ENCODE measurements around the gene SMARCE1. TPM values are rescaled to one million over a fixed set of nuclear protein-coding genes. Genes with fewer than 3 reads are reported as not detected.

SMARCE1 gene
- total RNA-seq, 1 donor from 2014 or later: 89.5 TPM

DNA sequence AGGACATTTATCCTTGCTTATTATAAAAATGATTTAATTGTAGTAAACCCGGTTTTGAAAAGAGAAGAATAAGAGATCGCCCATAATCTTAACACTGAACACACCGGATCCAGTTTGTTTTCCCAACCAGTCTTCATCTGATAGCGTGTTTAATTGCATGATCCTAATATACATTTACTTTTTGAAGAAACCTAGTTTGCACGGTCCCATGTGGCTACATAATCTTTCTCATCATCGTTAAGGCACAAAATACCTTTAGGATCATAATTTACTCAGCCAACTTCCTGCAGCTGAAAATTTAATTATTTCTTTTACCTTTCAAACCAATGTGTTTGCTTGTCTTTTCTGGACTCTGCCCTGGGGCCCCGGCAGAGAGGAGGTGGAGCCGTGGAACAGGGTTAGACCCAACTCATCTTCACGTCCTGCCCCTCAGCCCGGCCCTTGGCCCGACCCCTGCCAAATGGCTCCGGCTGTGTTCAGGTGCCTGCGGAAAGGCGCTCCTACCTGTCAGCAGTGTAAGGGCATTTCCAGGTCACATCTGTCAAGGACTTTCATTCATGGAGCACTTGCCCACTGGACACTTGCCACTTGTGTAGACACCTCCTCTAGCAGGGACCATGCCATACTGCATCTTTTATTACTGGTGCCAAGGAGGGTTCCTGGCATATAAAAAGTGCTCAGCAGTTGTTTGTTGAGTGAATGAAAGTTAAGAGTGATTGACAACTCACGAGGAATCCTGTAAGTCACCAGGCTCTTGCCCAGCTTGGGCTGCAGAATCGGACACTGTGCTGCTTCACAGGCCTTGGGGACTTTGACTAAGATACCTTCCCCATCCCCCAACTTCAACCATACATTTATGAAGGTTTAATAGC is 28.6 kb downstream of the SMARCE1 start:
- no peaks in the 10 kb centered on the region for H4K20me1 ChIP-seq (ENCODE audit: insufficient read depth, low read length)

DNA sequence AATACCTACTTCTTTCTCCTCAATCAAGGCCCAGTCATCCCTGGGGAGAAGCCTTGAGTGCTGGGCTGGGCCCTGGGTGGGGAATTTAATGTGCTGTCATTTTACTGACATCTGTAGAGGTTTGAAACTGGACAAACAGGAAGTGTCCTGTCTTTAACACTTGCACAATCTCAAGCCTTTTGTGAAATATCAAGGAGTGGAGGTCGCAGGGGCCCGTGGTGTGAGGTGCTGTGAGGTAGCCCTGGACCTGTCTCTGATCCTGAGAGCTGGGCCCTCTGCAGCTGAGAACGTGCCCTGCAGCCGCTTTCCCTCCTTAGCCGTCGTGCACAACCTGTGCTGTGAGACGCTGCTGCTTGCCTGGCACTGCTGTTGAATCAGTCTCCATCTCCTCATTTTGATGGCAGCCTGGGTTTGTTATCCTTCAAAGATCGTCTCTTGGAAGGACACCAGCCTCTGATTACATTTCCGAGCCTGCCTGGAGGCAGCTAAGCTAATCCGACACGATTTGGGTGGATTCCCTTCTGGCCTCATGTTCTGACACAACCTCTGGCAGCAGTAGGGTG is 29.9 kb downstream of the SMARCE1 start:
- DNase-seq (ENCODE audit: low read depth): no peak
- Mint-ChIP-seq H3K4me3 (ENCODE audit: unreplicated experiment) (no peak overlapping the region), H3K9me3 (ENCODE audit: unreplicated experiment) (peaks cover 4% of the 10 kb centered on the region), H3K4me1 (ENCODE audit: low read depth, unreplicated experiment) (peaks cover 2% of the 10 kb centered on the region), H3K27me3 (ENCODE audit: low read depth, unreplicated experiment) (peaks cover 50% of the 10 kb centered on the region), H3K36me3 (ENCODE audit: low read depth, unreplicated experiment) (peaks cover 1% of the 10 kb centered on the region), H3K27ac (ENCODE audit: unreplicated experiment) (no peak overlapping the region)
- H4K20me1 ChIP-seq (ENCODE audit: insufficient read depth, low read length): no peaks in the 10 kb centered on the region
- H3K36me3 ChIP-seq (ENCODE audit: insufficient read depth, low read length): peaks cover 1% of the 10 kb centered on the region
- peaks cover 14% of the 10 kb centered on the region for H3K27me3 ChIP-seq (ENCODE audit: insufficient read depth, low read length)
- H3K4me3 ChIP-seq (ENCODE audit: insufficient read depth, low read depth, low read length): no peak overlapping the region
- no peak overlapping the region for H2AFZ ChIP-seq (ENCODE audit: low read depth, low read length)
- H3K4me1 ChIP-seq (ENCODE audit: insufficient read depth, low read length): no peaks in the 10 kb centered on the region
- FAIRE-seq: no peak
- H3K9me3 ChIP-seq (ENCODE audit: insufficient read depth, low read depth, low read length): no peaks in the 10 kb centered on the region
- no peaks in the 10 kb centered on the region for H3K79me2 ChIP-seq (ENCODE audit: insufficient read depth, low read length)
- no peak for TF ChIP-seq EZH2 (IDR thresholded peaks at IDR 0.05; ENCODE audit: insufficient read depth, low read length)
- no peak for TF ChIP-seq CTCF (IDR thresholded peaks at IDR 0.05; ENCODE audit: insufficient read depth, low read depth, low read length)
- H3K4me2 ChIP-seq (ENCODE audit: low read length): no peak overlapping the region
- H3K27ac ChIP-seq (ENCODE audit: low read depth, low read length): no peak overlapping the region
- H3K9ac ChIP-seq (ENCODE audit: low read length): no peak overlapping the region

More for the DNA sequence above, 28.6 kb downstream of the SMARCE1 start:
- Histone ChIP-seq H3K4me3 (ENCODE audit: insufficient read depth, low read depth, low read length) (no peak overlapping the region), H3K79me2 (ENCODE audit: insufficient read depth, low read length) (no peaks in the 10 kb centered on the region), H3K27me3 (ENCODE audit: insufficient read depth, low read length) (peaks cover 10% of the 10 kb centered on the region), H3K9me3 (ENCODE audit: insufficient read depth, low read depth, low read length) (no peaks in the 10 kb centered on the region), H3K4me2 (ENCODE audit: low read length) (no peak overlapping the region), H3K36me3 (ENCODE audit: insufficient read depth, low read length) (peaks cover 2% of the 10 kb centered on the region), H2AFZ (ENCODE audit: low read depth, low read length) (no peak overlapping the region), H3K27ac (ENCODE audit: low read depth, low read length) (no peak overlapping the region), H3K4me1 (ENCODE audit: insufficient read depth, low read length) (no peaks in the 10 kb centered on the region), H3K9ac (ENCODE audit: low read length) (no peak overlapping the region)
- DNase-seq (ENCODE audit: low read depth): no peak
- H3K4me1 Mint-ChIP-seq (ENCODE audit: low read depth, unreplicated experiment): peaks cover 2% of the 10 kb centered on the region
- TF ChIP-seq CTCF (IDR thresholded peaks at IDR 0.05; ENCODE audit: insufficient read depth, low read depth, low read length) (no peak), EZH2 (IDR thresholded peaks at IDR 0.05; ENCODE audit: insufficient read depth, low read length) (no peak)
- peaks cover 1% of the 10 kb centered on the region for H3K36me3 Mint-ChIP-seq (ENCODE audit: low read depth, unreplicated experiment)
- no peak overlapping the region for H3K27ac Mint-ChIP-seq (ENCODE audit: unreplicated experiment)
- peaks cover 4% of the 10 kb centered on the region for H3K9me3 Mint-ChIP-seq (ENCODE audit: unreplicated experiment)
- peaks cover 47% of the 10 kb centered on the region for H3K27me3 Mint-ChIP-seq (ENCODE audit: low read depth, unreplicated experiment)
- no peak for FAIRE-seq
- H3K4me3 Mint-ChIP-seq (ENCODE audit: unreplicated experiment): no peak overlapping the region
